Heart left ventricle (tissue), 13 donors: ENCODE data around the gene ARG2.

Experiments
- POLR2A ChIP-seq, 2 donors: fragments of 450-650 bp; IDR thresholded peaks; one replicate each; pipeline ENCODE4 v1.6.1; 2017; ENCODE audit warnings: antibody characterized with exemption in 2 of 2, mild to moderate bottlenecking in 2 of 2, moderate library complexity in 2 of 2
- TF ChIP-seq, protein P1 (sequence below), 12 donors: fragments of 200-600 bp; sonication (generic) in 4 of 12; IDR thresholded peaks; one replicate each; pipeline versions ENCODE4 v1.5.0 to v1.8.0; 2018 to 2022; ENCODE audit warnings: antibody characterized with exemption in 12 of 12, mild to moderate bottlenecking in 5 of 12
- donor health status: ischemic (EF 13 %, LVEDD 7.1; RV severe dilation, severe dysfunction).
- donor health status: DM: no; HTN: yes; CAD: no.
- donor health status: DM: no; HTN: no; CAD: no.
- donor health status: ischemic (EF 25% LVEDD 6.9; RV normal size, moderate dysfunction).
- donor health status: ischemic (EF 25% LVEDD 5.7; RV mildly dilated, moderate dysfunction).
- donor health status: ischemic (EF 35%, LVEDD 5.7; RV mildly dilated, moderate dysfunction).
- donor health status: nonischemic (EF 11% LVEDD 7.7; RV severe dilation, severe dysfunction).
- donor health status: DM: yes; HTN: yes; CAD: no.
- donor health status: PGD.
- donor health status: ischemic (EF 29% LVEDD 5.4; RV normal size, mild dysfunction).
- donor health status: nonischemic (EF 23%, LVEDD 6.1; RV moderate dilation, normal function).

DNA sequence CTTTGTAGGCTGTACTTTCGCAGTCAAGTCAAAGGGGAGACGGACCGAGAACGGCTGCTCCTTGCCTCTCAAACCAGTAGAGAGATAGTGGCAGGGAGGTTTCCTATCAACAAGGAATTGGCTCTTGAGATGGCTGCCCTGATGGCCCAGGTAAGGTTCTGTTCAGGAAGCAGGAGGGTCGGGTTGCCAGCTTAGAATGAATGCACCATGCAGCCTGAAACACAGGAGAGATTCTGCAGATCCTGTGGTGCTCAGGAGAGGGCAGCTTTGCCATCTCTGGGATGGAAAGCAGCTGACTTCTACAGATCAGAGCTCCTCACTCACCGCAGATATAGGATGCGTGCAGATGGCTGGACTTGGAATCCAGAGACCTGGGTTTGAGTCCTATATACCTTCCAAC lies 37.7 kb upstream of the ARG2 start:
- no peak for TF ChIP-seq POLR2A (IDR thresholded peaks at IDR 0.05)
- TF ChIP-seq, protein P1, sequence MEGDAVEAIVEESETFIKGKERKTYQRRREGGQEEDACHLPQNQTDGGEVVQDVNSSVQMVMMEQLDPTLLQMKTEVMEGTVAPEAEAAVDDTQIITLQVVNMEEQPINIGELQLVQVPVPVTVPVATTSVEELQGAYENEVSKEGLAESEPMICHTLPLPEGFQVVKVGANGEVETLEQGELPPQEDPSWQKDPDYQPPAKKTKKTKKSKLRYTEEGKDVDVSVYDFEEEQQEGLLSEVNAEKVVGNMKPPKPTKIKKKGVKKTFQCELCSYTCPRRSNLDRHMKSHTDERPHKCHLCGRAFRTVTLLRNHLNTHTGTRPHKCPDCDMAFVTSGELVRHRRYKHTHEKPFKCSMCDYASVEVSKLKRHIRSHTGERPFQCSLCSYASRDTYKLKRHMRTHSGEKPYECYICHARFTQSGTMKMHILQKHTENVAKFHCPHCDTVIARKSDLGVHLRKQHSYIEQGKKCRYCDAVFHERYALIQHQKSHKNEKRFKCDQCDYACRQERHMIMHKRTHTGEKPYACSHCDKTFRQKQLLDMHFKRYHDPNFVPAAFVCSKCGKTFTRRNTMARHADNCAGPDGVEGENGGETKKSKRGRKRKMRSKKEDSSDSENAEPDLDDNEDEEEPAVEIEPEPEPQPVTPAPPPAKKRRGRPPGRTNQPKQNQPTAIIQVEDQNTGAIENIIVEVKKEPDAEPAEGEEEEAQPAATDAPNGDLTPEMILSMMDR (IDR thresholded peaks at IDR 0.05), result no peak
